ENCODE data around the gene LAT. TPM values are rescaled to one million over a fixed set of nuclear protein-coding genes. Genes with fewer than 3 reads are reported as not detected.

The LAT gene
- total RNA-seq, 2 donors from 2014 or later = 0.98 to 1.3 TPM

- peak in 1 of 2 donors; percentile 26 for TF ChIP-seq CTCF (IDR thresholded peaks at IDR 0.05)
- Histone ChIP-seq H3K27ac (no peak overlapping the region), H3K36me3 (peaks cover 42% of the 10 kb centered on the region), H3K4me1 (no peaks in the 10 kb centered on the region), H3K9me3 (peaks cover 0 to under 1% of the 10 kb centered on the region in 2 donors), H3K4me3 (no peak overlapping the region), H3K27me3 (no peaks in the 10 kb centered on the region)
- no peak for DNase-seq (ENCODE audit: low spot score)
Measured at GRCh38 chr16:28981517-28981916, 3.3 kb upstream of the LAT start.

- no peaks in the 10 kb centered on the region for H3K4me1 ChIP-seq
- peaks cover 0 to 9% of the 10 kb centered on the region in 2 donors for H3K9me3 ChIP-seq
- H3K27me3 ChIP-seq = no peaks in the 10 kb centered on the region
- no peak overlapping the region for H3K4me3 ChIP-seq
- no peak for TF ChIP-seq CTCF (IDR thresholded peaks at IDR 0.05)
- no peak for DNase-seq (ENCODE audit: low spot score)
- peaks cover 51% of the 10 kb centered on the region for H3K36me3 ChIP-seq
- H3K27ac ChIP-seq = no peak overlapping the region
Measured at GRCh38 chr16:28982418-28982817, 2.4 kb upstream of the LAT start.

- H3K4me3 ChIP-seq = no peak overlapping the region
- DNase-seq (ENCODE audit: low spot score) = no peak
- no peak overlapping the region for H3K27ac ChIP-seq
- no peaks in the 10 kb centered on the region for H3K4me1 ChIP-seq
- no peaks in the 10 kb centered on the region for H3K27me3 ChIP-seq
- no peak for TF ChIP-seq CTCF (IDR thresholded peaks at IDR 0.05)
- peaks cover 51% of the 10 kb centered on the region for H3K36me3 ChIP-seq
- H3K9me3 ChIP-seq = peaks cover 0 to 10% of the 10 kb centered on the region in 2 donors
Measured at GRCh38 chr16:28982949-28983348, 1.9 kb upstream of the LAT start.

GRCh38 chr16:28983644-28984043 lies 1.2 kb upstream of the LAT start:
- Histone ChIP-seq H3K27ac (no peak overlapping the region), H3K36me3 (peaks cover 50% of the 10 kb centered on the region), H3K4me3 (no peak overlapping the region), H3K9me3 (peaks cover 0 to 10% of the 10 kb centered on the region in 2 donors), H3K27me3 (no peaks in the 10 kb centered on the region), H3K4me1 (no peaks in the 10 kb centered on the region)
- no peak for TF ChIP-seq CTCF (IDR thresholded peaks at IDR 0.05)
- DNase-seq (ENCODE audit: low spot score) = no peak

- H3K36me3 ChIP-seq = peaks cover 45% of the 10 kb centered on the region
- DNase-seq (ENCODE audit: low spot score) = no peak
- no peak overlapping the region for H3K27ac ChIP-seq
- no peaks in the 10 kb centered on the region for H3K4me1 ChIP-seq
- no peak overlapping the region for H3K4me3 ChIP-seq
- peaks cover 0 to 10% of the 10 kb centered on the region in 2 donors for H3K9me3 ChIP-seq
- H3K27me3 ChIP-seq = no peaks in the 10 kb centered on the region
- no peak for TF ChIP-seq CTCF (IDR thresholded peaks at IDR 0.05)
Measured at GRCh38 chr16:28984091-28984490, 761 bp upstream of the LAT start.

Measured in right atrium auricular region (tissue), 2 donors.